Bone marrow (tissue), 2 donors: ENCODE results near the gene PTP4A2.

ENCODE experiments used
- DNase-seq, 2 donors: peaks; one replicate each; lab custom pipeline; 2025; lab: John Stamatoyannopoulos, UW

PTP4A2 gene

DNA sequence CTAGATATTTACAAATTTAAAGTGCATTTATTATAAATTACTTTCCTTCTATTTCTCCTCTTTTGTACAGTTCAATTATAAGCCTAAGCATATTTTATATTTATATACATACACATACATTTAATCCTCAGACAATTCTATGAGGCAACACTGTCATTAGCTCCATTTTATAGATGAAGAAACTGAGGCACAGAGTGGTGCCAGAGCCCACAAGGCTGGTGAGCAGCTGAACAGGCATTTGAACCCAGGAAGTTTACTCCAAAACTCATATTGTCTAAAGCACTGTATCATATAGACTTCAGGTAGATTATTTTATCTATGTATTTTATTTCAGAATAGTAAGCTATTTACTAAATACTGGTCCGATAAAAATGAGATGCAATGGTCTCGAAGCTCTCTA is 52.3 kb downstream of the PTP4A2 start:
- no peak for DNase-seq

GRCh38 chr1:31883357-31883942 is 54.7 kb downstream of the PTP4A2 start:
- no peak for DNase-seq

DNA sequence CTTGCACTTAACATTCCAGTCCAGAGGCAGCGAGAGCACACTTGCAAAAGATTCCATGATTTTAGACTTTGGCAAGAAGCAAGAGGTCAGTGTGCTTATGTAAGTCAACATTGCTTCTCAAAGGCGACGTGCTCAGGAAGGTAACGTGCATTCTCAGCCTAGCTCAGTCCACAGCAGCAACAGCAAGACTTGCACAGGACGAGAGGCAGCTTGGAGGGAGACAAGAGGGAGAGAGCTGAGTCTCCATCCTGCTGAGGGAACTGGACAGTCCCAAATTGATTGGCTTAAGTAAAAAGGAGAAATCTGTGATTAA is 56.5 kb downstream of the PTP4A2 start:
- no peak for DNase-seq

DNA sequence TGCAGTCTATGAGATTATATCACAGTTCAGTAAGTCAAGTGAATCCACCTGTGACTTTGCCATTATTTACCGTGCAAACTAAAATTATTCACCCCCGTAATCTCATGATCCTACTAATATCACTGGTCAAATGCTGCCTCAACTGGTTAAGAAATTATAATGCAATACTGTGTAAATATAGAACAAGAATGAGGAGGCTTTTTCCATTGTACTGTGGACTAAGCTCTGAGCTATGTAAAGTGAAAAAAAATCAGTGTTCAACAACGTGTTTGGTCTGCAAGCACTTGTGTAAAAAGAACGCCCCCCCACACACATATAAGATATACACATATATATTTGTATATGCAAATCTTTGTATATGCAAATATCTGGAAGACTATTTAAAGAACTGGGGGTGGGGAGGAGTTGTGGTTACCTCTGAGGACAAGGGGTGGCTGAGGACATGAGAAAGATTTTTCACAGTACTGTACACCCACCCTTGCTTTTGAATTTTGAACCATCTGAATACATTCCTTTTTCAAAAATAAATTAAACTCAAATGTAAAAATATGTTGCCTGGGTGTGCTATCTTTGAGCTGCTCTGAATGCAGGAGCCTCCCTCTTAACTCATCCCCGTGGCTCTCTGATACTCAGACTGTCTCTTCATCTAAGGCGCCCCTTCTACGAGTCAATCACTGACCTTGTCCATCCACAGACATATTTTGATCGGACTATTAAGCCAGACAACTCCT is 57.0 kb downstream of the PTP4A2 start:
- DNase-seq, result no peak

DNA sequence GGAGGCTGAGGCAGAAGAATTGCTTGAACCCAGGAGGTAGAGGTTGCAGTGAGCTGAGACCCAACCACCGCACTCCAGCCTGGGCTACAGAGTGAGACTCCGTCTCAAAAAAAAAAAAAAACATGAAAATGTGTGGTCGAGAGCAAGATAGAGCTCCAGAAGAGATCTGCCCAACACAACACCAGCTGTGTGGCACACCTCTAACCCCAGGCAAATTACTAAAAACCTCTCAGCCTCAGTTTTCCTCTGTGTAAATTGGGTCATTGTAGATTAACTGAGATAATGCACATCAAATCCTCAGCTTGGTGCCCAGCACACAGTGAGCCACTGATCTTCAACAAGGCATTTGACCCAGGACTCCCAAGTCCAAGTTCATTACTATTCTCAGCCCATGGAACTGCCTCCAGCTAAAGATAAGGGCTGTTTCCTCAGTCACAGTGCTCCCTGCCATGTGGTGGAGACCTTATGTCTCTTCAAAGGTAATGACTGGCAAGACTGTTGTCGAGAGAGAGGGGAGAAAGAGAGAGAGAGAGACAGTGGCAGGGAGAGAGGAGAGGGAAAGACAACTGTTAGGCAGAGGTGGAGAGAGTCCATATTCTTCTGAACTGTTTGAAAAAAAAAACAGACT is 58.1 kb downstream of the PTP4A2 start:
- DNase-seq, result no peak

DNA sequence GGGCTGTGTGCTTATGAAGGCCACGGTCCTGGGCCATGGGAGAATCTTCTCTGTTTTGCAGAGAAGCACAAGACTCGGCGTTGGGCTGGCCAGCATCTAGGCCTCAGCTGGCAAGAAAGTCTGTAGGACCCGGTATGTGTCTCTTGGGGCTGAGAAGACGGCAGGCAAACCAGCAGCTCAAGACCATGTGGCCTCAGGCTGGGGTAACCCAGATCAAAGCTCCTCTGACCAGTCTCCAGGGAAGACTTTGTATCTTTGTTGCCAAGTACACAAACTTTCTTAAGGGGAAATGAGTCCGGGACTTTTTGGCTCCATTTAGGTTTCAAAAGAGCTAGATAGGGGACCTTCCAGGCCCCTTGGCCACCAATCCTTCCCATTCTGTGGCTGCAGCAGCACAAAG is 60.1 kb downstream of the PTP4A2 start:
- DNase-seq, result no peak

DNA sequence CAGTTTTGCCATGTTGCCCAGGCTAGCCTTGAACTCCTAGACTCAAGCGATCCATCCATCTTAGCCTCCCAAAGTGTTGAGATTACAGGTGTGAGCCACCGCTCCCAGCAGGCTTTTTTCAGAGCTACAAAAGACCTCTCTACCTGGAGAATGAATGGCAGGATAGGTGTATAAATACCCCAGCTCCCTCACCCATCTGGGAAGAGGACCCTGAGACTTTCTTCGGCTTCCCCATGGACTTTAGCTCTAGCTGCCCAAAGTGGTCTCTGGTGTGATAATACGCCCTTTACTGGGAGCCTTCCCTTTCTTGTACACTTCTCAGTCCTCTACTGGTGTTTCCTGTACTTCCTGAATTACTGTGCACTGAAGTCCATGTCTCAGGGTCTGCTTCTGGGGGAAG is 60.6 kb downstream of the PTP4A2 start:
- DNase-seq, result no peak

DNA sequence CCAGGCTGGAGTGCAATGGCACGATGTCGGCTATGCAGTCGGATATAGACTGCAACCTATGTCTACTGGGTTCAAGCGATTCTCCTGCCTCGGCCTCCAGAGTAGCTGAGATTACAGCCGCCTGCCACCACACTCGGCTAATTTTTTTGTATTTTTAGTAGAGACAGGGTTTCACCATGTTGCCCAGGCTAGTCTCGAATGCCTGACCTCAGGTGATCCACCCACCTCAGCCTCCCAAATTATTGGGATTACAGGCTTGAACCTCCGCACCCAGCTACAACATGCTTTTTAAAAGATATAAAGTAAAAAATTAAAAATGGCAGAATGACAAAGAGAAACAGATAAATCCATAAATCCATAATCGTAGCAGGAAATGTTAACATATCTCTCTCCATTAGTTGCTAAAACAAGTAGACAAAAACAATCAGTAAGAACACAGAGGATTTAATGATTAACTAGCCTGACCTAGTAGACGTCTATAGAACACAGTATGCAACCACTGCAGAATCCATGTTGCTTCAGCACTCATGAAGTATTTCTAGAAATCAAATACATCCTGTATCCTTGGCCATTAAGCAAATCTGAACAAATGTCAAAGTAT is 62.4 kb downstream of the PTP4A2 start:
- no peak for DNase-seq

GRCh38 chr1:31874942-31875341 is 63.2 kb downstream of the PTP4A2 start:
- DNase-seq, result no peak

DNA sequence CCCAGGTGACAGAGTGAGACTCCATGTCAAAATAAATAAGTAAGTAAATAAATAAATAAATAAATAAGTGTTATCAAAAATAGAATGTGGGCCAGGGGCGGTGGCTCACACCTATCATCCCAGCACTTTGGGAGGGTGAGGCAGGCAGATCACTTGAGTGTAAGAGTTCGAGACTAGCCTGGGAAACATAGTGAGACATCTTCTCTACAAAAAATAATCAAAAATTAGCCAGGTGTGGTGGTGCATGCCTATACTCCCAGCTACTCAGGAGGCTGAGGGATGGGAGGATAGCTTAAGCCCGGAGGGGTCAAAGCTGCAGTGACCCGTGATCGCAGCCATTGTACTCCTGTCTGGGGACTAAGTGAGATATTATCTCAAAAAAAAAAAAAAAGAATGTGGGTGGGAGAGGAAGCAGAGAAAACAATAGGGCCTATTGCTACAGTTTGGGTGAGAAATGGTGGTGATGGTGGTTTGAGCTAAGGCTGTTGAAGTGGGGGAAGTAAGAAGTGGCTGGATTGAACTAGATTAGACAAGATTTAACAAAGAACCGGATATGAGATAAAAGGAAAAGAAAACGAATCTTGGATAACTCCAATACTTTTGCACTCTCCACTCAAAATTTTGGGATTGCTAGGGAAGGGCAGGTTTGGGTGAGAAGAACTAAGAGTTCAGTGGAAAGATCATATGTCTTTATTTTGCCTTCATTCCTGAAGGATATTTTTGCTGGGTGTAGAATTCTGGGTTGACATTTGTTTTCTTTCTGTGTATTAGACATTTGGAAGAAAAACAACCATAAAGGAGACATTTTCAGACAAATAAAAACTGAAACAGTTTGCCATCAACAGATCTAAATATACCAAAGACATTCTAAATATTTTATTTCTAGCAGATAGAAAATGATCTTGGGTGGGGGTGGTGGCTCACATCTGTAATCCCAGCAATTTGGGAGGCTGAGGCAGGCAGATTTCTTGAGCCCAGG is 65.2 kb downstream of the PTP4A2 start:
- DNase-seq, result no peak

DNA sequence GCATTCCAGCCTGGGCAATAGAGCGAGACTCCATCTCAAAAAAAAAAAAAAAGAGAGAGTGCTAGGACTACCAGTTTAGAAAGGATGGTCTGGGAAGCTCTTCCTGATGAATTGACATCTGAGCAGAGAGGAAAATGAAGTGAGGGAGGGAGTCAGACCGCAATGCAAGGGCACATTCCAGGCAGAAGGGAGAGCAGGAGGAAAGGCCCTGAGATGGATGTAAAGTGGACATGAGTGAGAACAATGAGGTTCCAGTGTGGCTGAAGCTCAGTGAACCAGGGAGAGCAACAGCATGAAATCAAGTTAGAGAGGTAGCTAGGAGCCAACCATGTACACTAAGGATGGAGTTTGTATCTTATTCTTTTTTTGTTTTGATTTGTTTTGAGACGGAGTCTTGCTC is 66.5 kb downstream of the PTP4A2 start:
- no peak for DNase-seq

DNA sequence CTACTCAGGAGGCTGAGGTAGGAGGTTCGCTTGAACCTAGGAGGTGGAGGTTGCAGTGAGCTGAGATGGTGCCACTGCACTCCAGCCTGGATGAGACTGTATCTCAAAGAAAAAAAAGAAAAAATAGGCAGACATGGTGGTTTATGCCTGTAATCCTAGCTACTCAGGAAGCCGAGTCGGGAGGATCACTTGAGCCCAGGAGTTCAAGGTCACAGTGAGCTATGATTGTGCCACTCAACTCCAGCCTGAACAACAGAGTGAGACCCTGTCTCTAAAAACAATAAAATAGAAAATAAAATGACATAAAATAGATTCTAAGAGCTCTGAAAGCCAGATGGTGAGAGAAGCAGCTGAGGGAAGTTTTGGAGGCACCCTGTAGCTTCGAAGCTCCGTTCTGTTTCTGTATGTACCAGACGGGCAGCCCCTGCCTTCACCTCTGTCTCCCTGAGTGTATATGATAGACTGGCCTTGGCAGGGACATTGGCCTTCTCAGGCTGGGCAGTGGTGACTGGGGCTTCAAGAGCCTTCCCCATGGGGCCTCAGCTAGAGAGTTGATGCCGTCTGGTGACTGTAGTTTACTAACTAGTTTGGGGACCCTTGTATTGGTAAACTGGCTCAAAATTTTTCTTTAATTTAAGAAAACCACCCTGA is 68.0 kb downstream of the PTP4A2 start:
- DNase-seq, result no peak

GRCh38 chr1:31869449-31869848 is 68.7 kb downstream of the PTP4A2 start:
- peak in 1 of 2 donors; percentile 21 for DNase-seq

GRCh38 chr1:31868862-31869261 is 69.3 kb downstream of the PTP4A2 start:
- no peak for DNase-seq

GRCh38 chr1:31867546-31867945 is 70.6 kb downstream of the PTP4A2 start:
- no peak for DNase-seq

DNA sequence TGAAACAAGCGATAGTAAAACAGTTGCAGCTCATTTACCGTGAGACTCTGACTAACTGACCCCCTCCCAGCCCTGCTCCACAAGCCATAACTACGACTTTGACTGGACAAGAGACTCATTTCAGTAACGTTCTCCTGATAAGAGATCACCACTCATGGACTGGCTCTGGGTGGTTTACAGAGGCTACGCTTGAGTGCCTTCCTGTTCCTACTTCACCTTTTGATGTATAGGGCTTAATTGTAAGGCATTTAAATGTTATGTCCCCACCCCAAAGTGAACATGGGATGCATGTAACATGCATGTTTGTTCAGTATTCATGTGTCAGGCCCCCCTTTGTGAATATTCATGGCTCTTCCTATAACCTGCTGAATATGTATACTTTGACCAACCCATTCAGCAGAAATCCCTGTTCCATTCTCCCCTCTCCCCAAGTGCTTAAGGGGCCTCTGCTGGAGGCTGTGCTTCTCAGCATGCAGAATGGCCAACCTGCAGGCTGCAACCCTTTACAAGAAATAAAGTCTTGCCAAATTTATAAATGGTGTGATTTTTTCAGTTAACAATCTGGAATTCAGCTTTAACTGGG is 71.6 kb downstream of the PTP4A2 start:
- no peak for DNase-seq

DNA sequence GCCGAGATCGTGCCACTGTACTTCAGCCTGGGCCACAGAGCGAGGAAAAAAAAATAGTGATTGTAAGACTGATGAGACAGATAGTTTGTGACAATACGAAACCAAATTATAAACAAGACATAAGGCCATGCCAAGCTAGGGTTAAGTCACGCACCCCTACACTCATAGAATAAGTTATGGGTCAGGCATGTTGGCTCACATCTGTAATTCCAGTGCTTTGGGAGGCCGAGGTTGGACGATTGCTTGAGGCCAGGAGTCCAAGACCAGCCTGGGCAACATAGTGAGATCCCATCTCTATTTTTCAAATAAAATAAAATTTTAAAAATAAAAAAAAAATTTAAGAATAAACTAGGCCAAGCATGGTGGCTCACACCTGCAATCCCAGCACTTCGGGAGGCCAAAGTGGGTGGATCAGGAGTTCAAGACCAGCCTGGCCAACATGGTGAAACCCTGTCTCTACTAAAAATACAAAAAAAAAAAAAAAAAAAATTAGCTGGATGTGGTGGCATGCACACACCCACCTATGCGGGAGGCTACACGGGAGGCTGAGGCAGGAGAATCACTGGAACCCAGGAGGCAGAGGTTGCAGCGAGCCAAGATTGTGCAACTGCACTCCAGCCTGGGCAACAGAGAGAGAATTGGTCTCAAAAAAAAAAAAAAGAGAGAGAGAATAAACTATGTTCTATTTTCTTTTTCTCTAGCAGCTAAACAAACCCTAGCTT is 72.3 kb downstream of the PTP4A2 start:
- no peak for DNase-seq

GRCh38 chr1:31862071-31862470 is 76.1 kb downstream of the PTP4A2 start:
- DNase-seq, result no peak

- DNase-seq, result no peak
Measured at GRCh38 chr1:31861346-31861745, 76.8 kb downstream of the PTP4A2 start.

DNA sequence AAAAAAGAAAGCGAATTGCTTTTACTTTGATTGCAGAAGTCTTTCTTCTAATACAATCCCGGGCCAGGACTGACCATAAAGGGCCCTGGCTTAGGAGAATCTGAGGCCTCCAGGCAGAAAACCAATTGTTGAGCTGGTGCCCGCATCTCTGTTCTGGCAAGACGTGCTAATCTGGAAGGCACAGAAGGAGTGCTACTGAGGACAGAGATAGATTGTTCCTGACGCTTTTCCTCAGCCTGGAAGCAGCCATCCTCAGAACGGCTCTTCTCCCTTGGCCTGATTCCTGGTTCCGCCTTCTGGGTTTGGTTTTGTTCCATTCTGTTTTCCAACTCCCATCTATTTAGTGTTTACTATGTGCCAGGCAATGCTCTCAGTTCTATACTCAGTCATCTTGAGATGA is 77.6 kb downstream of the PTP4A2 start:
- DNase-seq, result no peak

GRCh38 chr1:31859719-31860118 is 78.4 kb downstream of the PTP4A2 start:
- DNase-seq, result no peak
